Type B pancreatic cell (in vitro differentiated cells): ENCODE measurements around the gene TBC1D22A. TPM values are rescaled to one million over a fixed set of nuclear protein-coding genes. Genes with fewer than 3 reads are reported as not detected.
A peak's percentile ranks its signal among the peaks of the same experiment; 100 is the strongest.

Experiments
- DNase-seq: peaks from one replicate; pipeline ENCODE4 v3.0.0; 2021; ENCODE audit warnings: mixed read lengths; ENCODE audit not compliant: unreplicated experiment; ENCODE audit errors: extremely low spot score
- H3K27ac Mint-ChIP-seq: 2 replicates; pipeline ENCODE4 v1.8.0; 2021; ENCODE audit warnings: mild to moderate bottlenecking, mixed read lengths
- H3K27me3 Mint-ChIP-seq: 2 replicates; pipeline ENCODE4 v1.8.0; 2021; ENCODE audit warnings: mixed read lengths
- H3K36me3 Mint-ChIP-seq: 2 replicates; pipeline ENCODE4 v1.8.0; 2021; ENCODE audit warnings: mixed read lengths
- H3K4me1 Mint-ChIP-seq: one replicate; pipeline ENCODE4 v1.8.0; 2021; ENCODE audit warnings: mixed read lengths; ENCODE audit not compliant: unreplicated experiment
- H3K4me3 Mint-ChIP-seq: 2 replicates; pipeline ENCODE4 v1.8.0; 2021; ENCODE audit warnings: mild to moderate bottlenecking, mixed read lengths
- H3K9me3 Mint-ChIP-seq: 2 replicates; pipeline ENCODE4 v1.8.0; 2021; ENCODE audit warnings: mixed read lengths
- CTCF ChIP-seq: fragments of 200-600 bp; sonication (generic); conservative IDR thresholded peaks from 2 replicates; pipeline ENCODE4 v1.5.0; 2021; ENCODE audit warnings: antibody characterized with exemption, mild to moderate bottlenecking
- total RNA-seq: library from RNA; stranded (reverse); gene quantifications from 2 replicates; pipeline ENCODE4 v1.2.1, GENCODE V29; 2021; ENCODE audit warnings: low replicate concordance

Gene TBC1D22A
- total RNA-seq, 1 donor from 2014 or later, result 16.2 TPM

- Mint-ChIP-seq H3K4me1 (peaks cover 22% of the 10 kb centered on the region), H3K9me3 (no peaks in the 10 kb centered on the region), H3K27ac (no peak overlapping the region), H3K27me3 (no peaks in the 10 kb centered on the region), H3K4me3 (no peak overlapping the region), H3K36me3 (peaks cover 5% of the 10 kb centered on the region)
- TF ChIP-seq CTCF, result no peak
- no peak for DNase-seq
Measured at GRCh38 chr22:47014636-47015345, 252.3 kb downstream of the TBC1D22A start.

- Mint-ChIP-seq H3K9me3 (no peaks in the 10 kb centered on the region), H3K27ac (peak overlapping the region; percentile 36)
- no peak for DNase-seq
Measured at GRCh38 chr22:47015589-47016178, 253.2 kb downstream of the TBC1D22A start.

GRCh38 chr22:47016631-47017030, 254.2 kb downstream of the TBC1D22A start:
- H3K27ac Mint-ChIP-seq, result no peak overlapping the region
- no peak overlapping the region for H3K4me3 Mint-ChIP-seq
- H3K36me3 Mint-ChIP-seq, result peaks cover 5% of the 10 kb centered on the region
- no peaks in the 10 kb centered on the region for H3K9me3 Mint-ChIP-seq
- TF ChIP-seq CTCF, result no peak
- peaks cover 17% of the 10 kb centered on the region for H3K4me1 Mint-ChIP-seq
- no peak for DNase-seq
- no peaks in the 10 kb centered on the region for H3K27me3 Mint-ChIP-seq

More at GRCh38 chr22:47015589-47016178, 253.2 kb downstream of the TBC1D22A start:
- Mint-ChIP-seq H3K4me3 (no peak overlapping the region), H3K27me3 (no peaks in the 10 kb centered on the region), H3K4me1 (peaks cover 22% of the 10 kb centered on the region), H3K36me3 (peaks cover 5% of the 10 kb centered on the region)
- no peak for TF ChIP-seq CTCF

GRCh38 chr22:47017245-47017644, 254.8 kb downstream of the TBC1D22A start:
- Mint-ChIP-seq H3K36me3 (peaks cover 5% of the 10 kb centered on the region), H3K9me3 (no peaks in the 10 kb centered on the region), H3K4me1 (peaks cover 12% of the 10 kb centered on the region), H3K27ac (no peak overlapping the region), H3K27me3 (no peaks in the 10 kb centered on the region), H3K4me3 (no peak overlapping the region)
- no peak for DNase-seq
- TF ChIP-seq CTCF, result no peak

- Mint-ChIP-seq H3K27me3 (no peaks in the 10 kb centered on the region), H3K36me3 (peaks cover 7% of the 10 kb centered on the region), H3K4me3 (no peak overlapping the region), H3K9me3 (no peaks in the 10 kb centered on the region), H3K4me1 (peaks cover 2% of the 10 kb centered on the region), H3K27ac (no peak overlapping the region)
- no peak for DNase-seq
- TF ChIP-seq CTCF, result no peak
Measured at GRCh38 chr22:47018010-47018910, 255.8 kb downstream of the TBC1D22A start.
